Omental fat pad (tissue), 4 donors: ENCODE results near the gene GPX7. TPM values are rescaled to one million over a fixed set of nuclear protein-coding genes. Genes with fewer than 3 reads are reported as not detected.

Experiments
- ATAC-seq: fragments of 150-250 bp; one replicate; pipeline ENCODE4 v1.9.1; 2016; ENCODE audit warnings: mild to moderate bottlenecking, moderate library complexity; ENCODE audit not compliant: low FRiP score
- DNase-seq: peaks from one replicate; pipeline ENCODE4 v3.0.0-alpha.2; 2019; ENCODE audit warnings: low spot score
- CTCF ChIP-seq, 3 donors: fragments of 450-650 bp; IDR thresholded peaks; one replicate each; pipeline ENCODE4 v1.5.1; 2016 to 2017; ENCODE audit warnings: antibody characterized with exemption in 3 of 3, mild to moderate bottlenecking in 3 of 3, moderate library complexity in 2 of 3
- total RNA-seq, 4 donors: library from RNA; depleted of rRNA; stranded (reverse); fragments of >200 nt; gene quantifications; one replicate each; pipeline ENCODE4 v1.1.0, GENCODE V29; 2016

Gene GPX7
- total RNA-seq, 4 donors from 2014 or later: 8.6 to 23.0 (median 16.3) TPM

GRCh38 chr1:52588027-52588426 lies 14.1 kb upstream of the GPX7 start:
- DNase-seq (no peak), ATAC-seq (no peak)
- no peak for TF ChIP-seq CTCF (IDR thresholded peaks at IDR 0.05)

DNA sequence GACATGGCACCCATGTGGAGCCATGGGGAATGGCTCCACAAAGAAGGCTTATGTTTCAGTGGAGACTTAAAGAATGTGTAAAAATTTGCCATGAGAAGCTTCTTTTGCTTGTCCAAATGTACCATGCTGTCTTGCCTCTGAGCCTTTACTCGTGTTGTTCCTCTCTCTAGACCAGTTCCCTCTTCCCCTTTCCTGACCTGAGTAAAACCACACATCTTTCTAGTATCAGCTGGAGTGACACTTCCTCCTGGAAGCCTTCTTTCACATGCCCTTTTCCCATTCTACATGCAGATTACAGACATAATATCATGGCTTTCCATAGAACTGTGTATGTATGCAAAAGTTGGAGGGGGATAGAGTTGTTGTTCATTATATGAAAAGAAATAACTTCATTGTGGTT lies 13.6 kb upstream of the GPX7 start:
- TF ChIP-seq CTCF (IDR thresholded peaks at IDR 0.05): no peak
- no peak for DNase-seq
- no peak for ATAC-seq

DNA sequence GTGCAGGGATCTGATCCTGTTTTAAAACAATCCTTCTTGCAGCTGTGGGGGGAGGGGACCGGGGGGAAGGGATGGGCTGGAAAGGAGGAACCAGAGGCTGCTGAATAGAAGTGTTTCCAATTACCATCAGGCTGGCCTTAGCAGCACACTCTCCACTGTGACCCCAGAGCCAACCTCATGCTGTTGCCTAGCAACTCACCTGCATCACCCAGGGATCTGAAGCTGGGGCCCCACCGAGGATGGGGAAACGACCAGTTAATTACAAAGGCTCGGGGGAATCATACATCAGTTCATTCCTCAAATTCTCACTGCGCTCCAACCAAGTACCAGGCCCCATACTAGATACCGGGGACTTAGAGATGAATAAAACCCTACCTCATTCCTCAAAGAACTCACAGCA lies 11.9 kb upstream of the GPX7 start:
- DNase-seq: no peak
- ATAC-seq: no peak
- TF ChIP-seq CTCF (IDR thresholded peaks at IDR 0.05): no peak

DNA sequence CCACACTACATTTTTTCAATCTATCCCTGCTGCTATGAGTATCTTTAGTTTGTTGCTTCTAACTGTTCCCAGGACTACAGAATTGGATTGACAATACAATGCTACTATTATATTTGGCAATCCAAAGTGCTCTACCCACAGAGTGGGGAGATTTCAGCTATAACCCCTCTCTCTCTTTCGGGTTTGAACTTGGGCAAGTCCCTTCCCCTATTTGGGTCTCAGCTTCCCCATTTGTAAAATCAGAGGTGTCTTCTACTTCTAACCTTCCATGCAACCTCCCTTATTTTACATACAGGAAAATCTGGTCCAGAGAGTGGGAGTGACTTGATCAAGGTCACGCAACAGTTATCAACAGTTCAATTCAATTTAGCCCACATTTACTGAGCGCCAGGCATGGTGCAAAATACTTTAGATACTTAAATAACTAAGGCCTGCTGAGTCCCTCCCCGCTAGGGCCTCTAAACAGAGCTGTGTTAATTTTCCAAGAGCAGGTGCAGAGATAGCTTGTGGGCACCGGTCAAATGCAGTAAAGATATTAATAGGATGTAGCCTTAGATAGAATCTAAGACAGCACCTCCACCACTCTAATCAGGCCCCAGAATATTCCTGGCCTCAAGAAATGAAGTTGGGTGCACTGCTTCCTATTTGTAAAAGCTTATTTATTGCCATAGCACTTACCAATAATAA lies 9.4 kb upstream of the GPX7 start:
- ATAC-seq (no peak), DNase-seq (no peak)
- no peak for TF ChIP-seq CTCF (IDR thresholded peaks at IDR 0.05)

GRCh38 chr1:52593495-52593894 lies 8.7 kb upstream of the GPX7 start:
- DNase-seq (no peak), ATAC-seq (no peak)
- TF ChIP-seq CTCF (IDR thresholded peaks at IDR 0.05): no peak

DNA sequence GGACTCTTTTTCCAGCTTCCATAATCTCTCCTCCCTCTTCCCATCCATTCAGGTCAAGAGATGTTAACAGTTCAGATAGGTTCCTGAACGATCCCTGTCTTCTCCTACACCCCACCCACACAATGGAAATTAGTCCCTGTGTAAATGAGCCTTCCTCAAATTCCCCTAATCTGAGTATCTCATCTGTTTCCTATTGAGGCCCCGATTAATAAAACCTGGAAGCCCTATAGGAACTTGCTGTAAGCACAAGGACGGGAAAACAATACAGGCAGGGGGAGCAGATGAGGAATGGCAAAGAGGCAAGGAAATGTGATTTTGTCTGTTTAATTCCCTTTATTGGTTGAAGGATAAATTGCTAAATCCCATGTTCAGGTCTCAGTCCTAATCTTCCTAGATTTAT lies 7.1 kb upstream of the GPX7 start:
- no peak for TF ChIP-seq CTCF (IDR thresholded peaks at IDR 0.05)
- no peak for DNase-seq
- ATAC-seq: no peak

GRCh38 chr1:52597912-52598311 lies 4.3 kb upstream of the GPX7 start:
- ATAC-seq (no peak), DNase-seq (no peak)
- no peak for TF ChIP-seq CTCF (IDR thresholded peaks at IDR 0.05)
